ENCODE data around the gene ERG28.
A peak's percentile ranks its signal among the peaks of the same experiment; 100 is the strongest.

The ERG28 gene

GRCh38 chr14:75690010-75690409 is 29.3 kb upstream of the ERG28 start:
- no peak overlapping the region for H3K27ac ChIP-seq
- peaks cover 0 to 3% (median 0%) of the 10 kb centered on the region in 3 donors for H3K9me3 ChIP-seq
- H3K27me3 ChIP-seq = no peaks in the 10 kb centered on the region
- no peak for TF ChIP-seq CTCF (IDR thresholded peaks at IDR 0.05)
- no peak for DNase-seq
- H3K4me3 ChIP-seq = no peak overlapping the region
- H3K36me3 ChIP-seq = peaks cover 29 to 39% (median 39%) of the 10 kb centered on the region in 3 donors
- intact Hi-C loops (cut with DNase I; ENCODE audit: low total_unique reads) = no loop called here
- H3K4me1 ChIP-seq = no peaks in the 10 kb centered on the region

GRCh38 chr14:75689012-75689411 is 28.3 kb upstream of the ERG28 start:
- DNase-seq = peak in 1 of 2 donors; percentile 62
- peaks cover 19 to 34% (median 34%) of the 10 kb centered on the region in 3 donors for H3K36me3 ChIP-seq
- intact Hi-C loops (cut with DNase I; ENCODE audit: low total_unique reads) = no loop called here
- H3K4me1 ChIP-seq = no peaks in the 10 kb centered on the region
- H3K9me3 ChIP-seq = no peaks in the 10 kb centered on the region
- H3K4me3 ChIP-seq = no peak overlapping the region
- no peaks in the 10 kb centered on the region for H3K27me3 ChIP-seq
- no peak for TF ChIP-seq CTCF (IDR thresholded peaks at IDR 0.05)
- no peak overlapping the region for H3K27ac ChIP-seq

GRCh38 chr14:75685910-75686309 is 25.2 kb upstream of the ERG28 start:
- peaks cover 19 to 37% (median 29%) of the 10 kb centered on the region in 3 donors for H3K36me3 ChIP-seq
- no peaks in the 10 kb centered on the region for H3K4me1 ChIP-seq
- intact Hi-C loops (cut with DNase I; ENCODE audit: low total_unique reads) = no loop called here

GRCh38 chr14:75675265-75675960 is 14.7 kb upstream of the ERG28 start:
- Histone ChIP-seq H3K9me3 (no peaks in the 10 kb centered on the region), H3K27me3 (no peaks in the 10 kb centered on the region), H3K4me3 (no peak overlapping the region), H3K36me3 (peaks cover 7 to 16% (median 12%) of the 10 kb centered on the region in 3 donors), H3K27ac (no peak overlapping the region), H3K4me1 (no peaks in the 10 kb centered on the region)
- intact Hi-C loops (cut with DNase I; ENCODE audit: low total_unique reads) = no loop called here
- no peak for DNase-seq
- TF ChIP-seq CTCF (IDR thresholded peaks at IDR 0.05) = no peak

More at GRCh38 chr14:75685910-75686309, 25.2 kb upstream of the ERG28 start:
- H3K27ac ChIP-seq = no peak overlapping the region
- H3K4me3 ChIP-seq = no peak overlapping the region
- no peak for DNase-seq
- H3K27me3 ChIP-seq = no peaks in the 10 kb centered on the region
- H3K9me3 ChIP-seq = no peaks in the 10 kb centered on the region
- no peak for TF ChIP-seq CTCF (IDR thresholded peaks at IDR 0.05)

GRCh38 chr14:75673345-75674035 is 12.8 kb upstream of the ERG28 start:
- Histone ChIP-seq H3K27me3 (no peaks in the 10 kb centered on the region), H3K27ac (no peak overlapping the region), H3K4me1 (no peaks in the 10 kb centered on the region), H3K9me3 (no peaks in the 10 kb centered on the region), H3K4me3 (no peak overlapping the region), H3K36me3 (peaks cover 23 to 32% (median 28%) of the 10 kb centered on the region in 3 donors)
- intact Hi-C loops (cut with DNase I; ENCODE audit: low total_unique reads) = no loop called here
- TF ChIP-seq CTCF (IDR thresholded peaks at IDR 0.05) = no peak
- no peak for DNase-seq
